ENCODE measurements around the gene FAM20C.

FAM20C gene

DNA sequence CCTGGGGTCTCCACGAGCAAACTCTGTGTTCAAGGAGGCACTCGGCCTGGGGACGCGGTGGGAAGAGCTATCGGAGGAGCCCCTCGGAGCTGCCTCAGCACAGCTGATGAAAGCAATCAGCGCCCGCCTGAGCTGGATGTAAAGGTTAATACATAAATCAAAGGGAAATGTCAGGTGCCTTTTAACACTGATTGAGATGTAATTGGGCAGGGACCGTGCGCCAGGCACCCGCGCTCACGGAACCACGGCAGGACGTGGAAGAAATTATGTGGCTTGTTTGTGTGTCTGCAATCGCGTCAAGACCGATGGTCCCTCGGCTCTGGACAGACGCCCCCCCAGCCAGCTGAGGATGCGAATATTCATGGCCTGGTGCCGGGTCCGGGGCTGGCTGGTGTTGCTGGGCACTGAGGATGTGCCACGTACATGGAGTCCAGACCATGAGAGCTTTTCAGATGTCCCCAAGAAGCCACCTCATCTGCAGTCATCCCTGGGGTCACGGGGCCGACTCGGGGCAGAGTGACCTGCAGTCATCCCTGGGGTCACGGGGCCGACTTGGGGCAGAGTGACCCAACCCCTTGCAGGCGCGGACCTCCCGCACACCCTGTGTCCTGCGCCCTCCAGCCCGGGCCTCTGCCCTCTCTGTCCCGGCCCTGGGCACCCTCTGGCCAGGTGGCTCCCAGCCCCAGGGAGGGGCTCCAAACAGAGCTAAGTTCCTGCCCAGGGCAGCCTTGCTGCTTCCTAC lies 113.2 kb downstream of the FAM20C start:
- no peak for DNase-seq (ENCODE audit: low read depth in 2 of 2)

DNA sequence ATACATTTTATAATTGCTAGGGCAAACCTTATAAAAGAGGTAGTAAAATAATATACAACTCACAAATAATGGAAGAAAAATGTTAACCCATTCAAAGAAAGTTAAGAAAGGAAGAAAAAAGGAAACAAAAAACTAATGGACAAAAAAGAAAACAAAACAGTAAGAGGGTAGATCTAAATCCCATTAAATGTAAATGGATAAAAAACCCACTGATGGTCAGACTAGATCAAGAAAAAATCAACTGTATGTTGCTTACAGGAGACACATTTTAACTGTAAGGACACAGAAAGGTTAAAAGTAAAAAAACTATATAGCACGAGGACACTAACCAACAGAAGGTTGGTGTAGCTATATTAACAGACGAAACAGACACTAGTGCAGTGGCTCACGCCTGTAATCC lies 115.6 kb downstream of the FAM20C start:
- no peak for DNase-seq (ENCODE audit: low read depth in 2 of 2)

DNA sequence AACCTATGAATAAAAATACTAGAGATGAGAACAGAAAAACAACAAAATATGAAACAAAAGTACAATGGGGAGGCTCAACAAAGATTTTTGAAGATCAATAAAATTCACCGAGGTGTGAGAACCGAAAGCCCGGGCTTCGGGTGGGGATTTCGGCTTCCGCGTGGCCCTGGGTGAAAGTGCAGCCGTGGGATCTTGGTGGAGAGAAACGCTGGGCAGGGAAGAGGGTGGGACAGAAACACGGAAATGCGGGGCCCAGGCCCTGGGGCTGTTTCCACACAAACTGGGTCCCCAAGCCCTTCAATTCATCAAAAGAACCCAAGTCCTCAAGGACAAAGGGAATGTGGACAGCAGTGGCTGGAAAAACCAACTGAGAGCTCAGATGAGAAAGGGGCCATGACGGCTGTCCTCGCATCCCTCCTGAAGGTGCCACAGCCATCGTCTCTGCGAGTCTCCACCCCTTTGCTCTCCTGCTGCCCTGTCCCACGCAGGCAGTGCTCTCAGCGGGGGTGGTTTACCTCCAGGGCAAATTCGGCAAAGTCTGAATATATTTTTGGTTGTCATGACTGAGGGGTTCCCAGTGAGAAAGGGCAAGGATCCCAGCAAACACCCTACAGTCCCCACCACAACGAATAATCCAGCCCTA lies 117.3 kb downstream of the FAM20C start:
- DNase-seq (ENCODE audit: low read depth in 2 of 2): no peak

Data from stimulated activated CD8-positive, alpha-beta memory T cell treated with anti-CD3 and anti-CD28 coated beads, Interleukin-15, amount 100 ng/mL, for 4 hours (primary cell).